ENCODE measurements around the gene TPGS1. TPM values are rescaled to one million over a fixed set of nuclear protein-coding genes. Genes with fewer than 3 reads are reported as not detected.

The TPGS1 gene
- total and polyA plus RNA-seq, 11 donors = 5.7 to 39.3 (median 11.7) TPM

DNA sequence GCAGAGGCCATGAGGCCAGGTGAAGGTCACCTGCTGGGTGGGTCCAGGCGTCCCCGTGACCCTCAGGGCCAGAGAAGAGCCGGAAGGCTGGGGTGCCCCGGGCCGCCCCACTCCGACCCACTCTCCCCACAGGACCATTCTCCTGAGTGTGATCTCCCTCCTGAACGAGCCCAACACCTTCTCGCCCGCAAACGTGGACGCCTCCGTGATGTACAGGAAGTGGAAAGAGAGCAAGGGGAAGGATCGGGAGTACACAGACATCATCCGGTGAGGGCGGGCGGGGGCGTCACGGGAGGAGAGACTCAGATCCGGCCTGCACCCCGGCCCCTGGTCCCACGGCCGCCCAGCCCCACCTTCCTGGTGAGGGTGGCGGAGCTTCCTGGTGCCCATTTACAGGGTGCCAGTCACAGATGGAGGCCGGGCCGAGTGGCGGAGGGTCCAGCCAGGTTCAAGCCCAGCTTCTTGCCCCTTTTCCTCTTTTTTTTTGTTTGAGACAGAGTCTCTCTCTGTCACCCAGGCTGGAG is 29.6 kb downstream of the TPGS1 start:
- H3K36me3 ChIP-seq = peaks cover 2 to 61% (median 54%) of the 10 kb centered on the region in 9 donors

GRCh38 chr19:538641-539428 is 31.5 kb downstream of the TPGS1 start:
- 75 to 89% (median 86%) methylated on average over 26 to 40 of the region's 40 CpGs for WGBS, 4 donors
- Histone ChIP-seq H3K27ac (peak overlapping the region in 1 of 12 donors; percentile 7), H3K9me3 (no peaks in the 10 kb centered on the region), H3K36me3 (peaks cover 2 to 74% (median 60%) of the 10 kb centered on the region in 9 donors), H3K27me3 (no peaks in the 10 kb centered on the region), H3K4me3 (no peak overlapping the region), H3K4me1 (peaks cover 10 to 32% (median 16%) of the 10 kb centered on the region in 12 donors)
- intact Hi-C loops (cut with DNase I) = loop anchor here in 1 of 10 donors (10.0 kb wide), 1 partner anchor 96 kb away; the partner anchor contains the start of genes FGF22 and POLRMT
- TF ChIP-seq CTCF (IDR thresholded peaks at IDR 0.05) (no peak), POLR2A (IDR thresholded peaks at IDR 0.05) (no peak)
- ATAC-seq (no peak), DNase-seq (no peak)

More for the DNA sequence above, 29.6 kb downstream of the TPGS1 start:
- WGBS, 4 donors = 89 to 93% (median 89%) methylated on average over 26 of the region's 26 CpGs
- Histone ChIP-seq H3K4me1 (peaks cover 16 to 44% (median 26%) of the 10 kb centered on the region in 12 donors), H3K9me3 (no peaks in the 10 kb centered on the region), H3K27ac (no peak overlapping the region), H3K27me3 (no peaks in the 10 kb centered on the region), H3K4me3 (no peak overlapping the region)
- intact Hi-C loops (cut with DNase I) = loop anchor here in 1 of 10 donors (10.0 kb wide), 1 partner anchor 98 kb away; the partner anchor contains the start of genes FGF22 and POLRMT
- no peak for ATAC-seq
- TF ChIP-seq POLR2A (IDR thresholded peaks at IDR 0.05) (no peak), CTCF (IDR thresholded peaks at IDR 0.05) (no peak)
- no peak for DNase-seq

- DNase-seq = peak in 1 of 5 donors; percentile 73
Measured at GRCh38 chr19:539429-540030, 32.2 kb downstream of the TPGS1 start.

More at GRCh38 chr19:539429-540030, 32.2 kb downstream of the TPGS1 start:
- Histone ChIP-seq H3K36me3 (peaks cover 2 to 74% (median 60%) of the 10 kb centered on the region in 9 donors), H3K4me3 (no peak overlapping the region), H3K27me3 (no peaks in the 10 kb centered on the region), H3K27ac (peak overlapping the region in 1 of 12 donors; percentile 7), H3K9me3 (no peaks in the 10 kb centered on the region), H3K4me1 (peaks cover 7 to 34% (median 13%) of the 10 kb centered on the region in 12 donors)
- WGBS, 4 donors = 77 to 90% (median 87%) methylated on average over 10 to 30 of the region's 30 CpGs
- ATAC-seq = peak in 1 of 4 donors; percentile 61
- TF ChIP-seq POLR2A (IDR thresholded peaks at IDR 0.05) (no peak), CTCF (IDR thresholded peaks at IDR 0.05) (no peak)
- intact Hi-C loops (cut with DNase I) = loop anchor here in 3 of 10 donors (10.0 kb wide), 2 partner anchors 95 to 195 kb away; partner anchors contain the start of genes FGF22 (in 1 of the 3) and POLRMT (in 1 of the 3)
